ENCODE measurements around the gene ZC2HC1B.
"Not testable (repeated sequence)": the region's sequence is repeated elsewhere in the genome, so short reads cannot be mapped to it uniquely, and the experiment has no call there.

Gene ZC2HC1B

DNA sequence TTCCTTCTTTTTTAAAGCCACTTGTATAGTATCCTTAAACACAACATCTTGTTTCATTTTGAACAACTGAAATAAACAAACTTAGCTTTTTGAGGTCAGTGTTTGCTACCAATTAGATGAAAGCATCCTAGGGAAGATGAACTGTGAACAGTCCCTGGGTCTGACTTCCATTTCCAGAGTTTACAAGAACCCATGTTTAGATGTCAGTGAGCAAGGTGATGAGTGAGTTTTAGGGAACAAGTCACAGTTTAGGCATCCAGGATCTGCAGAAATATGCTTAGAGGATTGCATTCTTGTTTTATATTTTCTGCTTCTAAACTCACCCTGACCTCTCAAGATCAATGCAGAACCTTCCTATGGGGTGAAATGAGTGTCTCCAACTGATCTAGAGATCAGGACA, 3.0 kb downstream of the ZC2HC1B start:
- DNase-seq (ENCODE audit: low spot score) (no peak), FAIRE-seq (no peak)

DNA sequence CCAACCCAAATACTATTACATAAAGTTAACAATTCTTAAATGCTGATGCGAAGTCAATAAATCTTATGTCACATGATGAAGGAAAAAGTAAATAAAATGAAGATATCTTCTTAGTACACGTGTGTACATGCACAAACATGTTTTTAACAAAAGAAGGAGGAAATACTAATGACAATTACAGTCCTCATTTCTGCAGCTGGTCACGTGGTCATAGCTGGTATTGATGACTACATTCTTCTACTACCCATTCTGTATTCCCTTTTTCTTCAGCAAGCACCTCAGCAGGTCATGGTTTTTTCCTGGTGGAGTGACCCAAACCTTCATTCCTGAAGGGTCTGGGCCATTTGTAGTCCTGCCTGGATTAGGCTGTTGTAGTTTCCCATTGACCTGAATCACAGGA, 4.5 kb downstream of the ZC2HC1B start:
- not testable (repeated sequence) for FAIRE-seq; DNase-seq (ENCODE audit: low spot score)

DNA sequence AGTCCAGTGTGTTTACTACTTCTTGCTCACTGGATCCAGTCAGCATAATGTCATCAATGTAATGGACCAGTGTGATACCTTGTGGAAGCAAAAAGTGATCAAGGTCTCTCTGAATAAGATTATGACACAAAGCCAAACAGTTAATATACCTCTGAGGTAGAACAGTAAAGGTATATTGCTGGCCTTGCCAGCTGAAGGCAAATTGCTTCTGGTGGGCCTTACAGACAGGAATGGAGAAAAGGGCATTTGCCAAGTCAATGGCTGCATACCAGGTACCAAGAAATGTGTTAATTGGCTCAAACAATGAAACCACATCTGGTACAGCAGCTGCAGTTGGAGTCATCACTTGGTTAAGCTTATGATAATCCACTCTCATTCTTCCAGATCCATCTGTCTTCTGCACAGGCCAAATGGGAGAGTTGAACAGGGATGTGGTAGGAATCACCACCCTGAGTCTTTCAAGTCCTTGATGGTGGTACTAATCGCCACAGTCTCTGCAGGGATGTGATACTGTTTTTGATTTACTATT, 7.0 kb downstream of the ZC2HC1B start:
- not testable (repeated sequence) for DNase-seq (ENCODE audit: low spot score); FAIRE-seq

DNA sequence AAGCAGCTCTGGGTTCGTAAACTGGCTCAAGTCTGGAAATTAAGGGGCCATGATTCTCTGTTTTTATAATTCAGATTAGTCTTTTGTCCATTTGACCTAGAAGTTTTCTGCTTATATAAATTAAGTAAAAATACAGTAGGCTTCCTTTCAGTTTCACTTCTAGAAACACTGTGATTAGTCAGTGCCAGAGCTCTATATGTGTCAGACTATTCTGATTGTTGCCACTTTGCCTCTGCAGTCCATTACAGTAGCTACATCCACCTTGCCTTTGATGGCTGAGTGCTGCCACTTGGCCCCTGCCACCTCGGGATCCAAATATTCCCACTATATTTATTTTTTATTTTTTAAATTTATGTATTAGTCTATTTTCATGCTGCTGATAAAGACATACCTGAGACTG, 7.9 kb downstream of the ZC2HC1B start:
- FAIRE-seq (no peak), DNase-seq (ENCODE audit: low spot score) (no peak)

DNA sequence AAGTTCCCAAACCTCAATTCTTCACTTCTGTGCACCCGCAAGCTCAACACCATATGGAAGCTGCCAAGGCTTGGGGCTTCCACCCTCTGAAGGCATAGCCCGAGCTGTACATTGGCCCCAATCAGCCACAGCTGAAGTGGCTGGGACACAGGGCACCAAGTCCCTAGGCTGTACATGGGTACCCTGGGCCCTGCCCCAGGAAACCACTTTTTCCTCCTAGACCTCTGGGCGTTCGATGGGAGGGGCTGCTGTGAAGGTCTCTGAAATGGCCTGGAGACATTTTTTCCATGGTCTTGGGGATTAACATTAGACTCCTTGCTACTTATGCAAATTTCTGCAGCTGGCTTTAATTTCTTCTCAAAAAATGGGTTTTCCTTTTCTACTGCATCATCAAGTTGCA, 9.3 kb downstream of the ZC2HC1B start:
- DNase-seq (ENCODE audit: low spot score); FAIRE-seq: not testable (repeated sequence)

DNA sequence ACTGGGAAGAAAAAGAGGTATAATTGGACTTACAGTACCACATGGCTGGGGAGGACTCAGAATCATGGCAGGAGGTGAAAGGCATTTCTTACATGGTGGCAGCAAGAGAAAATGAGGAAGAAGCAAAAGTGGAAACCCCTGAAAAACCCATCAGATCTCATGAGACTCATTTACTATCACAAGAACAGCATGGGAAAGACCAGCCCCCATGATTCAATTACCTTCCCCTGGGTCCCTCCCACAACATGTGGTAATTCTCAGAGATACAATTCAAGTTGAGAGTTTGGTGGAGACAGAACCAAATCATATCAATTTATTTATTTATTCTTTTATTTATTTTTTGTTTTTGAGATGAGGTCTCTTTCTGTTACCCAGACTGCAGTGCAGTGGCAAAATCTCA, 10.2 kb downstream of the ZC2HC1B start:
- FAIRE-seq; DNase-seq (ENCODE audit: low spot score): not testable (repeated sequence)

DNA sequence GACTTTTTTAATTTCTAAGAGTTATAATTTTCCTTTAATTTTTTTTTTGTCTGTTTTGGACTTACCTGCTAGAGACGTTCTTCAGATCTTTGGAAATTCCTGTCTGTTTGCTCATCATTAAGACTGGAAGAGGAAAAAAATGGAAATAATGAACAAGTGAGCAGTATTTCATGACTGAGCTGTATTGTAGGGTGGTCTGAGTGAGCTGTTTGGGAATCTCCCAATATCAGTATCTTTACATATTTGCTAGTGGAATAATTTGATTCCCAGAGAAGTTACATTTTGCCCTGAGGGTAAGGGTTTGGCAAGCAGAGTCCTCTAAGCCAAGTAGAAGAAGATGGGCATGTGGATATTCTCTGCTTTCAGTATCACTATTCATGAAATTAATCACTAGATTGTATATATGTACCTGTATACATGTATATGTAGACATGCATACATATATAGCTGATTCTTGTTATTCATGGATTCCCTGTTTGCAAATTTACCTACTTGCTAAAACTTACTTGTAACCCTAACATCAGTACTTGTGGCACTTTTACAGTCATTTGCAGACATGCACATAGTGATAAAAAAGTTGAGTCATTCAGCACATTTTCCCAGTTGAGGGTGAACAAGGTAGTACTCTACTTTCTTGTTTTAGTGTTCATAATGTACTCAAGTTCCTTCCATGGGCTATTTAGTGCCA, 13.5 kb downstream of the ZC2HC1B start:
- FAIRE-seq = no peak

DNA sequence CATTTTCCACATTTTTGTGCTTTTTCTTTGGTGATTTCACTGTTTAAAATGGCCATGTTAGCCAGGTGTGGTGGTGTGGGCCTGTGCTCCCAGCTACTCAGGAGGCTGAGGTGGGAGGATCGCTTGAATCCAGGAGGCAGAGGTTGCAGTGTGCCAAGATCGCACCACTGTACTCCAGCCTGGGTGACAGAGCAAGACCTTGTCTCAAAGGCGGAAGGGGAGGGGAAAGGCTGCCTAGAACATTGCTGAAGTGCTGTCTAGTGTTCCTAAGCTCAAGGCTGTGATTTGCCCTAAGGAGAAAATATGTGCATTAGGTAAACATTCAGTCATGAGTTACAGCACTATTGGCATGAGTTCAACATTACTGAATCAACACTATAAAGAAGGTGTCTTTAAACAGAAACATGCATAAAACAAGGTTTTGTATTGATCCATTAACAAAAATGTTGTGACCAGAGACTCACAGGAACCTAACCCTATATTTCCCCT, 14.0 kb downstream of the ZC2HC1B start:
- DNase-seq (ENCODE audit: low spot score) (no peak), FAIRE-seq (no peak)

More for the DNA sequence above, 13.5 kb downstream of the ZC2HC1B start:
- no peak for DNase-seq (ENCODE audit: low spot score)

DNA sequence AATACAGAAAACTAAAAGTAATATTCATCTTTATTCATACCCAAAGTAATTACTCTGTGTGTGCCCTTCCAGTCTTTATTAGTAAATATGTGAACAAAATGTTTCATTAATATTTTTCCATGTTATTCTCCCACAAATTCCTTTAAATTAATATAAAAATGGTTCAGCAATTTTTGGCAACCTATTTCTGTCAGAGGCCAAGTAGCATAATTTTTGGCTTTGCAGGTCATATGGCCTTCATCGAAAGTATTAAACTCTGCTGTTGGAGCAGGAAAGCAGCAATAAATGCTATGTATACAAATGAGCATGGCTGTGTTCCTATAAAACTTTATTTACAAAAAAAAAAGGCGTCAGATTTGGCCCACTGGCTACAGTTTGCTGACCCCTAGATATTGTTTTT, 16.1 kb downstream of the ZC2HC1B start:
- DNase-seq (ENCODE audit: low spot score) = no peak
- FAIRE-seq = no peak

DNA sequence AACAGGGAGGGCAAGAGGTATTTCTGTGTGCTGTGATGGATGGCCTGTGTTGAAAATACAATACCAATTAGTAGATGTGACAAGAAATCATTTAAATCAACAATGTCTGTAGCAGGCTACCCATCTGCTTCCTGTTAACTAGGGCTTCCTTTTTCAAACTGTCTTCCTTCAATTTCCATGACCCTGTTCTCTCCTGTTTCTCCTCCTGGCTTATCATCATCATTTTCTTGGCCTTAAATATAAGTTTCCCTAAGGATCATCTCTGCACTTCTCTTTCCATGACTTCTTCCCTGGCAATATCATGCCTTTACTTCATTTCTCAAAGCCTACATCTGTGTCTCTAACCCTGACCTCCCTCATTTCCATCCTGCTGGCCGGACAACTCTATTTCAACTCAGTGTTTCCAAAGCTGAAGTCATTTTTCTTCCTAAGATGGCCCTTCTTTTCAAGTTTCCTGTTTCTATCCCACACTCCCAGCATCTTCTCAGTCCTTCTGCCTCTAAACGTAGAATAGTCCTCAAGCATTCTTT, 18.2 kb downstream of the ZC2HC1B start:
- no peak for FAIRE-seq

DNA sequence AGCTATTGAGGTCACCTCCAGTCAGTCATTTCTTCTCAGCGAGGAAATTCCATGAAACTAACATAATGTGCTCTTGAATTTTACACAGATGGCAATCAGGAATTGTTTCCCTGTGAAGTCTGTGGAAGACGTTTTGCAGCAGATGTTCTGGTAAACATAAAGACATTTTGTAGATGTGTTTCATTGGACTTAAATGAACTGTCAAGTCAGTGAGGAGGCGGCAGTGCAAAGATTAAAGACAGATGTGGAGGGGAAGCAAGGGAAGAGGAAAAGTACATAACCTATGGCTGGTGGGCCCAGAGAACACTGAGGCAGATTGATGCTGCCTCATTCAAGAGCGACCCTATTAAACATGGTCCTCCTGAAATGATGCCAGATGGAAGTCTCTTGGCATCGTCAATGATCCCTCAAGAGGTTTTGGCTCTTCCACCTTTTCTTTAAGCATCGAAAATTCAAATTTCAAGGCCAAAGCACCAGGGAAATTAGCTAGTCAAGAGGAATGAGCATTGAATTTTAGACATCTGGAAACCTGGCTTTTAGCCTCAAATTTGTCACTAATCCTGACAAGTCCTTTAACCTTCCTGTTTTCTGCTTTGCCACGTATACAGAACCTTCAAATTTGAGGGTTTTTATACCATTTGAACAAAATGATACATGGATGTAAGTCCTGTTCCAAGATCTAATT, 20.1 kb downstream of the ZC2HC1B start:
- FAIRE-seq (no peak), DNase-seq (ENCODE audit: low spot score) (no peak)

More for the DNA sequence above, 18.2 kb downstream of the ZC2HC1B start:
- no peak for DNase-seq (ENCODE audit: low spot score)

DNA sequence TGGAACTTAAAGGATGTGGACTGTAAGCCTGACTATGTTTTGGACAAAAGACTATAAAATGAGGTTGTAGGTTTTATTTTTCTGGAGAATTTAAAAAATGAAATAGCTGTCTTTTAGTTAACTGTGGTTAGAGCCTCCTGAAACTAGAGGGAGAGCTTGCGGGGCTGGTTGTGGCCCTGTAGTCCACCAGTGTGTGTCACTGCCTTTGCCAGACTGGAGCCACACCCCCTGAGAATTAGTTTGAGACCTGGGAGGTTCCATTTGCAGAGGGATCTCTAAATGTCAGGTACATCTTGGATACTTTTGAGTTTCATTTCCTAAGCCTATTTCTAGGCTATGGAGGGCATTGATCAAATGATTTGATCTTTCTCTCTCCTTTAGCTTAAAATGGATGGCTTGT, 20.8 kb downstream of the ZC2HC1B start:
- no peak for FAIRE-seq
- no peak for DNase-seq (ENCODE audit: low spot score)

DNA sequence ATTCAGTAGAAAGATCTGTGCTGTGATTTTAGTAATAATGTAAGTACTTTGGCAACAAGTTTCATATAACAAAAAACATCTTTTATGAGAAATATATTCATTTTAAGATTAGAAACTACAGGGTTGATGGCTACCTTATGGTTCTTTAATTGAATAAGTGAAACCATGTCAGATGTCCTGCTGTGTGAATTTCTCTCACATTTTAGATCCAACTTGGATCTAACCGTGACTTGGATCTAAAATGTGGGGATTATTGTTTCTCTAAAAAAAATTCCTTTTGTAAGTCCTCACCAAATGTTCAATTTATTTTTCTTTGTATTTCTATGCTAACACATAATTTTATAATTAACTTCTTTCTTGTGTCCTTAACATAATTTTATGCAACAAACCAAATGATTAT, 30.4 kb downstream of the ZC2HC1B start:
- DNase-seq (ENCODE audit: low spot score) (no peak), FAIRE-seq (no peak)

DNA sequence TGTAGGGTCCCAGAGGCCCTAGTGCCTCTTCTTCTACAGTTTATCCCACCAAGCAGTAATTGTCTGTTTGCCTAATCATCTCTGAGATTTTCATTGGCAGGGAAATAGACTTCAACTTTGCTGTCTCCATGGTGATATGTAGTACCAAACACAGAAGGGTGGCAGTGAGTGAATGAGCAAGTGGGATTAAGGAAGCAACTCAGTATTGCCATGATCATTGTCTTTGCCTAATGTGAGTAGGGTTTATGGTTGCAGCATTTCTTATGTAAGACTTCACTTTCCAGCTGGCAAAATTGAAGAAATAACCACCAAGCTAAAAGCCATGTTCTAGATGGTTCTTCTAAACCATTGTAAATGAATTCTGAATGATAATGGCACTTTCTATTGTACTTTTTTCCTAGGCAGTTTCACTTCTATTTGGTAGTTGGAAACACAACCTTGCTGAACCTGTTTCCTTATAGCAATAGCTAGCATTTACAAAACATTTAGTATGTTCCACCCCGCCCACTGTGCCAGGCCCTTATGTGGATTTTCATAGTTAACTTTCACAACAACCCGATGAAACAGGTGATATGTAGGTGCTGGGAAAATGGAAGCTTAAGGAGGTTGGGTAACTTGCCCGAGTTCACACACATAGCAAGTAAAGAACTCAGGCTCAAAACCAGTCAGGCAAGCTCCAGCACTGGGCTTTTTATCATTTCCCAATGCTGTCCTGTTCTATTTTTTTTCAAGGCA, 32.0 kb downstream of the ZC2HC1B start:
- no peak for DNase-seq (ENCODE audit: low spot score)
- no peak for FAIRE-seq

DNA sequence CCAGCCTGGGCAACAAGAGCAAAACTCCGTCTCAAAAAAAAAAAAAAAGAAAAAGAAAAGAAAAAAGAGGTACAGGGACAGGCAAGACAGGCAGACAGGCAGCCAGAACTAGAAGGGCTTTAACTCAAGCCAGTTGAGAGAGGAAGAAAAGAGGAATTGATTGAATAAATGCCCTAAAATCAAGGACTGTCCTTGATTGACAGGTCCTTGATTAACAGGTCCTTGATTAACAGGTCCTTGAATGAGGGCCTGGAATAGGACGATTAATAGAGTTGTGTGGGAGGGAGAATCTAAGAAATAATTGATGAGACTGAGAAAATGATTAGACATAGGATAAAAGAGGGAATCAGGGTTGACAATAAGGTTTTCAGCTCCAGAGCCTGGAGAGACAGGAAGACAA, 36.1 kb downstream of the ZC2HC1B start:
- no peak for DNase-seq (ENCODE audit: low spot score)
- FAIRE-seq = no peak

DNA sequence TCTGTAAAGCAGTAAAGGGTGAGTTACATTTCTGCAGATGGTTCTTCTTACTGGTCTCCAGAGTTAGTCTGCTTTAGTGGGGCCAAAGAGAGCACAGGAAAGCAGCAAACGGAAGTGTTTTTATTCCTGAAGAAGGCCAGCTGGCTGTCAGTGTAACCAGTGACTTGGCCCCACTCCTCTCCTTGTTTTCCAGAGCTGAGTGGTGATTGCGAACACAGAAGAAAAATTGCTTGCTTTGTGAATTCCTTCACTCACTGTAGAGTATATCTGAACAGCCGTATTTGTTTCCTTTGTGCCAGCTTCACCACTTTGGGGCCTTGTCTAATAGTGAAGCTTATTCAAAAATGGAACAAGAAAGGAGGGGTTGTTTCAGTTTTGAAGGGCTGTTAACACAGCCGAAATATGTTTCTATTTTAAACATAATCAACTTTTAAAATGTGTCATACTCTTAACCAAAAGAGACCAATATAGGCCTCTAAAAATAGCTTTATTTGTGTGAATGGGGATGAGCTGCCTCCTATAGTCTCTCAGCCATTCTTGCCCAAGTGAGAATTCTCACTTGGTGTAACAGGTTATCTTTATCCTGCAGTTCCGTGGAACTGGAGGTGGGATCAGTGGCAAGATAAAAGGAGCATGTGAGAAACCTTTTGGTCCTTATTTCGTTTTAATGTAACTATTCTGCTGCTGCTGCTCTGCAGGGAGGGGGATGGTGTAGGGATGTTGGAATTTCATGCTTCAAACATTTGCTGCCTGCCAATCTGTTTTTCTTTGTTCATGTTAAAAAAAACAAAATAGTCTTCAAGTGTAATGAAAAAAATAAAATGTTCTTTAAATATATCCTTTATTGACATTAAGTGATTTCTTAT, 37.8 kb downstream of the ZC2HC1B start:
- DNase-seq (ENCODE audit: low spot score) (no peak), FAIRE-seq (no peak)

DNA sequence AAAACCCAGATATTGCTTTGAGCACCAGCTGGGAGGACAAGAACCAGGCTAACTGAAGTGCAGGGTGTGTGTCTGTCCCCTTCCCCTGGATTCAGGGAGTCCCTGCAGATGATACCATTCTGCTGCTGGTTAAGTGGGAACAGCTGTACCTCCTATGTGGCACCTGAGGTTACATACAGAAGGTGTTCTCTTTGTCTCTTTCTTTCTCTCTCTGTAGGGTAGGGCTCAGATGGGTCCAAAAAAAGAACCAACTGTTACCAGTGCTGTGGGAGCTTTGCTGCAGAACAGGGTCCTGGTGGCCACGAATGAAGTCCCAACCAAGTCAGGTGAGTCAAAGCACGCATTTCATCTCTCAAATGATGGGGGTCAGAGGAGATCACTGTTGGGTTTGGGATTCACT, 38.6 kb downstream of the ZC2HC1B start:
- FAIRE-seq (no peak), DNase-seq (ENCODE audit: low spot score) (no peak)

DNA sequence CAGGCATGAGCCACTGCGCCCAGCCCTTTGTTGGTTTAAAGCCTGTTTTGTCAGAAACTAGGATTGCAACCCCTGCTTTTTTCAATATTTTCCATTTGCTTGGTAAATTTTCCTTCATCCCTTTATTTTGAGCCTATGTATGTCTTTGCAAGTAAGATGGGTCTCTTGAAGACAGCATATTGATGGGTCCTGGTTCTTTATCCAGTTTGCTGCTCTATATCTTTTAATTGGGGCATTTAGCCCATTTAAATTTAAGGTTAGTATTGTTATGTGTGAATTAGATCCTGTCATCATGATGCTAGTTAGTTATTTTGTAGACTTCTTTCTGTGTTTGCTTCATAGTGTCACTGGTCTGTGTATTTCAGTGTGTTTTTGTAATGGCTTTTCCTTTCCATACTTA, 46.8 kb downstream of the ZC2HC1B start:
- DNase-seq (ENCODE audit: low spot score) = no peak
- no peak for FAIRE-seq

DNA sequence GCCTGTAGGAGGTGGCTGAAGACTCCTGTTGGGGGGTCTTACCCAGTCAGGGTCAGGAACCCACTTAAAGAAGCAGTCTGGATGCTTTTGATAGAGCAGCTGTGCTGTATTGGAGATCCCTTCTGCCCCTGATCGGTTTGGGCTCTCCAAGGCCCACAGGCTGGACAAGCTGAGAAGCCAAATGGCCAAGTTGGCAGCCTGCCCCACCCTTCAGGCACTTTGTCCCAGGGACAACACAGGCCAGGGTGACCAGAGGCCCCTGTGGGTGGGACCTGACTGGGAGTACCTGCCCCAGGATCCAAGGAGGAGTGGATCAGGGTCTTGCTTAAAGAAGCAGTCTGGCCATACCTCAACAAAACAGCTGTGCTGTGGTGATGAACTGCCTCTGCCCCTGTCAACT, 48.4 kb downstream of the ZC2HC1B start:
- DNase-seq (ENCODE audit: low spot score) = no peak
- FAIRE-seq = no peak

DNA sequence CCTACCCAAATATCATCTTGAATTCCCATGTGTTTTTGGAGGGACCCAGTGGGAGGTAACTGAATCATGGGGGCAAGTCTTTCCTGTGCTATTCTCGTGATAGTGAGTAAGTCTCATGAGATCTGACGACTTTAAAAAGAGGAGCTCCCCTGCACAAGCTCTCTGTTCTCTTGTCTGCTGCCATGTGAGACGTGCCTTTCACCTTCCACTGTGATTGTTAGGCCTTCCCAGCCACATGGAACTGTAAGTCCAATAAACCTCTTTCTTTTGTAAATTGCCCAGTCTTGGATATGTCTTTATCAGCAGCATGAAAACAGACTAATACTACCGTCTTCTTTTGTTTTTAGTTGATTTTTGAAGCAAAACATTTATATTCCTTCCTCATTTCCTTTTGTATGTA, 52.8 kb downstream of the ZC2HC1B start:
- not testable (repeated sequence) for DNase-seq (ENCODE audit: low spot score); FAIRE-seq

DNA sequence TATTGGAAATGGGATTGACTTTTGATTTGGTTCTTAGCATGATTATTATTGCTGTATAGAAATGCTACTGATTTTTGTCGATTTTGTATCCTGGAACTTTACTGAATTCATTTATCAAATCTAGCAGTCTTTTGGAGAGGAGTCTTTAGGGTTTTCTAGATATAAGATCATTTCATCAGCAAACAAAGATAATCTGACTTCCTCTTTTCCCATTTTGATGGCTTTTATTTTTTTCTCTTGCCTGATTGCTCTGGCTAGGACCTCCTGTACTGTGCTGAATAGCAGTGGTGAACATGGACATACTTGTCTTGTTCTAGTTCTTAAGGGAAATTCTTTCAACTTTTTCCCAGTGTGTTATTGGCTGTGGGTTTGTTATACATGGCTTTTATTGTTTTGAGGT, 64.6 kb downstream of the ZC2HC1B start:
- DNase-seq (ENCODE audit: low spot score) (no peak), FAIRE-seq (no peak)

All from urothelium cell line (cell line).